GM23338 (cell line): ENCODE results near the gene CDH4. TPM values are rescaled to one million over a fixed set of nuclear protein-coding genes. Genes with fewer than 3 reads are reported as not detected.

Experiments used
- ATAC-seq: fragments of 200-7000 bp; cut with Tn5 transposase; 3 replicates; pipeline ENCODE4 v1.9.1; 2020
- DNase-seq: peaks from one replicate; pipeline ENCODE4 v3.0.0-alpha.2; 2015; ENCODE audit warnings: low spot score
- H2AFZ ChIP-seq: fragments of 200-600 bp; sonication (generic); 2 replicates; pipeline ENCODE4 v1.8.0; 2016; ENCODE audit warnings: antibody characterized with exemption, mild to moderate bottlenecking, moderate library complexity
- H3F3A ChIP-seq: fragments of 200-600 bp; sonication (generic); replicated peaks from 2 replicates; pipeline ENCODE4 v1.8.0; 2017; ENCODE audit warnings: antibody characterized with exemption, mixed run types, low read depth
- H3K27ac ChIP-seq: fragments of 200-600 bp; sonication (generic); 2 replicates; pipeline ENCODE4 v1.6.1; 2016; ENCODE audit warnings: low read depth
- H3K27me3 ChIP-seq: fragments of 200-600 bp; sonication (generic); 2 replicates; pipeline ENCODE4 v1.8.0; 2016; ENCODE audit warnings: mild to moderate bottlenecking, mixed run types, moderate library complexity; ENCODE audit not compliant: insufficient read depth
- H3K36me3 ChIP-seq: fragments of 200-600 bp; sonication (generic); 2 replicates; pipeline ENCODE4 v1.8.0; 2016; ENCODE audit warnings: mild to moderate bottlenecking; ENCODE audit not compliant: insufficient read depth
- H3K4me1 ChIP-seq: fragments of 200-600 bp; sonication (generic); 2 replicates; pipeline ENCODE4 v1.8.0; 2016; ENCODE audit warnings: mild to moderate bottlenecking, moderate library complexity; ENCODE audit not compliant: insufficient read depth
- H3K4me2 ChIP-seq: fragments of 200-600 bp; sonication (generic); 2 replicates; pipeline ENCODE4 v1.7.1; 2017; ENCODE audit warnings: mixed run types
- H3K4me3 ChIP-seq: fragments of 200-600 bp; sonication (generic); 2 replicates; pipeline ENCODE4 v1.6.1; 2016; ENCODE audit warnings: mixed run types
- H3K79me2 ChIP-seq: fragments of 200-600 bp; sonication (generic); replicated peaks from 2 replicates; pipeline ENCODE4 v1.8.0; 2017; ENCODE audit warnings: mild to moderate bottlenecking; ENCODE audit not compliant: insufficient read depth
- H3K9me2 ChIP-seq: fragments of 200-600 bp; sonication (generic); 2 replicates; pipeline ENCODE4 v1.8.0; 2017; ENCODE audit not compliant: insufficient read depth
- H4K20me1 ChIP-seq: fragments of 200-600 bp; sonication (generic); replicated peaks from 2 replicates; pipeline ENCODE4 v1.8.0; 2017; ENCODE audit warnings: mild to moderate bottlenecking; ENCODE audit not compliant: insufficient read depth
- H3K27ac Mint-ChIP-seq: 2 replicates; pipeline ENCODE4 v1.8.0; 2020; ENCODE audit warnings: inconsistent platforms, mild to moderate bottlenecking, moderate library complexity, mixed read lengths
- H3K27me3 Mint-ChIP-seq: 3 replicates; pipeline ENCODE4 v1.8.0; 2022; ENCODE audit warnings: low read depth, mild to moderate bottlenecking, moderate library complexity, mixed read lengths, inconsistent platforms; ENCODE audit not compliant: insufficient read depth, poor library complexity
- H3K36me3 Mint-ChIP-seq: 3 replicates; pipeline ENCODE4 v1.8.0; 2021; ENCODE audit warnings: low read depth, mild to moderate bottlenecking, inconsistent platforms, moderate library complexity, mixed read lengths
- H3K4me1 Mint-ChIP-seq: 3 replicates; pipeline ENCODE4 v1.8.0; 2020; ENCODE audit warnings: mild to moderate bottlenecking, inconsistent platforms, mixed read lengths
- H3K4me3 Mint-ChIP-seq: 3 replicates; pipeline ENCODE4 v1.8.0; 2021; ENCODE audit warnings: moderate library complexity, mild to moderate bottlenecking, inconsistent platforms, mixed read lengths
- H3K9me3 Mint-ChIP-seq: 3 replicates; pipeline ENCODE4 v1.8.0; 2020; ENCODE audit warnings: moderate library complexity, mild to moderate bottlenecking, inconsistent platforms, mixed read lengths
- CREB1 ChIP-seq: fragments of 250-450 bp; sonication (Bioruptor Pico); IDR thresholded peaks from 2 replicates; pipeline ENCODE4 v1.5.0; 2020; ENCODE audit warnings: low read depth, mild to moderate bottlenecking, moderate library complexity
- CTCF ChIP-seq, 2 experiments: fragments of 200-600 bp in 1 of 2; sonication (generic) in 1 of 2; conservative IDR thresholded peaks; 2 replicates each; pipeline versions ENCODE4 v1.5.1 to v1.6.1; 2016 to 2017; ENCODE audit warnings: antibody characterized with exemption in 2 of 2, low read depth in 2 of 2, mild to moderate bottlenecking in 2 of 2, moderate library complexity in 1 of 2
- ETS1 ChIP-seq: IDR thresholded peaks from 2 replicates; pipeline ENCODE4 v1.6.1; 2016; ENCODE audit warnings: antibody characterized with exemption
- EZH2 ChIP-seq: fragments of 200-600 bp; sonication (generic); IDR thresholded peaks from one replicate; pipeline ENCODE4 v1.8.0; 2017; ENCODE audit warnings: antibody characterized with exemption, mild to moderate bottlenecking, low read depth; ENCODE audit not compliant: unreplicated experiment
- EZH2phosphoT487 ChIP-seq: fragments of 200-600 bp; sonication (generic); IDR thresholded peaks from one replicate; pipeline ENCODE4 v1.8.1; 2018; ENCODE audit warnings: antibody characterized with exemption; ENCODE audit not compliant: unreplicated experiment
- JUNB ChIP-seq: IDR thresholded peaks from one replicate; pipeline ENCODE4 v1.6.1; 2016; ENCODE audit warnings: antibody characterized with exemption; ENCODE audit not compliant: unreplicated experiment
- NANOG ChIP-seq: IDR thresholded peaks from 2 replicates; pipeline ENCODE4 v1.6.1; 2016; ENCODE audit warnings: antibody characterized with exemption, borderline replicate concordance
- POLR2AphosphoS5 ChIP-seq: IDR thresholded peaks from 2 replicates; pipeline ENCODE4 v1.6.1; 2016; ENCODE audit warnings: antibody characterized with exemption, low read depth
- REST ChIP-seq: IDR thresholded peaks from one replicate; pipeline ENCODE4 v1.6.1; 2018; ENCODE audit warnings: antibody characterized with exemption; ENCODE audit not compliant: unreplicated experiment
- STAT1 ChIP-seq: IDR thresholded peaks from one replicate; pipeline ENCODE4 v1.6.1; 2016; ENCODE audit warnings: antibody characterized with exemption; ENCODE audit not compliant: unreplicated experiment
- ZNF114 ChIP-seq: fragments of 250-450 bp; sonication (Bioruptor Pico); IDR thresholded peaks from 2 replicates; pipeline ENCODE4 v1.5.0; 2020; ENCODE audit warnings: mild to moderate bottlenecking, moderate library complexity
- ZNF331 ChIP-seq: fragments of 250-450 bp; sonication (Bioruptor Pico); IDR thresholded peaks from 2 replicates; pipeline ENCODE4 v1.5.0; 2020; ENCODE audit warnings: low read depth, mild to moderate bottlenecking, moderate library complexity
- ZNF462 ChIP-seq: fragments of 250-450 bp; sonication (Bioruptor Pico); IDR thresholded peaks from 2 replicates; pipeline ENCODE4 v1.5.0; 2020; ENCODE audit warnings: mild to moderate bottlenecking, moderate library complexity
- polyA plus RNA-seq: library from polyadenylated mRNA; unstranded; fragments of >200 nt; fragmentation: Nextera tagmentation; extraction: Ambion mirVana; gene quantifications from 2 replicates; pipeline ENCODE4 v1.2.1, GENCODE V29; 2016
- total RNA-seq: library from RNA; depleted of rRNA; stranded (reverse); fragments of >200 nt; shearing (Covaris generic); gene quantifications from 2 replicates; pipeline ENCODE4 v1.2.3, GENCODE V29; 2014

The CDH4 gene
- total and polyA plus RNA-seq, 2 experiments from 2014 or later: 1.2 to 4.2 TPM

- no peak overlapping the region; the same call in 2 of the 3 replicates for H3K4me3 Mint-ChIP-seq
- H3K27me3 Mint-ChIP-seq: peaks cover 33% of the 10 kb centered on the region
- Histone ChIP-seq H3K4me2 (no peak overlapping the region), H3K27me3 (peaks cover 13% of the 10 kb centered on the region; the same call in 1 of the 2 replicates), H3K27ac (no peak overlapping the region), H3K36me3 (no peaks in the 10 kb centered on the region), H3K4me1 (peaks cover 22% of the 10 kb centered on the region), H3F3A (no peaks in the 10 kb centered on the region), H3K79me2 (no peaks in the 10 kb centered on the region), H3K4me3 (no peak overlapping the region), H2AFZ (no peak overlapping the region), H3K9me2 (no peaks in the 10 kb centered on the region), H4K20me1 (no peaks in the 10 kb centered on the region)
- ATAC-seq: no peak
- H3K27ac Mint-ChIP-seq: no peak overlapping the region
- DNase-seq: no peak
- H3K36me3 Mint-ChIP-seq: no peaks in the 10 kb centered on the region
- H3K4me1 Mint-ChIP-seq: peaks cover 63% of the 10 kb centered on the region
- no peaks in the 10 kb centered on the region; the same call in 2 of the 3 replicates for H3K9me3 Mint-ChIP-seq
- TF ChIP-seq STAT1 (no peak), CTCF (conservative IDR thresholded peaks at IDR 0.05; ENCODE audit: low read depth in 2 of 2) (no peak), POLR2AphosphoS5 (no peak), ETS1 (no peak), NANOG (no peak), ZNF114 (CRISPR knock-in tag) (no peak), CREB1 (CRISPR knock-in tag) (no peak), EZH2 (no peak), EZH2phosphoT487 (no peak), ZNF462 (CRISPR knock-in tag) (no peak), ZNF331 (CRISPR knock-in tag) (no peak), REST (no peak), JUNB (no peak)
Measured at GRCh38 chr20:61349447-61350165, 97.5 kb downstream of the CDH4 start.
